ENCODE results near the gene KMT2E.

GRCh38 chr7:105102557-105103352, 88.8 kb downstream of the KMT2E start:
- TF ChIP-seq POLR2A (IDR thresholded peaks at IDR 0.05) (no peak), CTCF (IDR thresholded peaks at IDR 0.05) (no peak)
